K562 (cell line): ENCODE measurements around the gene ATXN1. TPM values are rescaled to one million over a fixed set of nuclear protein-coding genes. Genes with fewer than 3 reads are reported as not detected.
A peak's percentile ranks its signal among the peaks of the same experiment; 100 is the strongest.

Experiments used
- ATF2 ChIP-seq: sonication (generic); formaldehyde crosslinking; IDR thresholded peaks from 2 replicates; pipeline ENCODE4 v1.8.1; 2022; ENCODE audit warnings: missing genetic modification reagents
- CBX2 ChIP-seq: fragments of 200-600 bp; sonication (generic); IDR thresholded peaks from one replicate; pipeline ENCODE4 v1.6.1; 2012; ENCODE audit warnings: mild to moderate bottlenecking, low read length, inconsistent platforms; ENCODE audit not compliant: insufficient read depth, poor library complexity, severe bottlenecking
- CSDE1 ChIP-seq, 2 experiments: fragments of 450-650 bp; IDR thresholded peaks; 2 replicates each; pipeline ENCODE4 v1.6.1; 2016; ENCODE audit warnings: mild to moderate bottlenecking in 1 of 2
- ELF2 ChIP-seq: fragments of 250-450 bp; sonication (Bioruptor Pico); IDR thresholded peaks from 2 replicates; pipeline ENCODE4 v1.5.0; 2021; ENCODE audit warnings: mild to moderate bottlenecking
- FOXA3 ChIP-seq, 2 experiments: fragments of 450-650 bp in 1 of 2; sonication (generic) in 1 of 2; formaldehyde crosslinking; IDR thresholded peaks in 1 of 2; conservative IDR thresholded peaks in 1 of 2; 2 replicates each; pipeline versions ENCODE4 v1.4.0 to v1.8.0; 2020 to 2022; ENCODE audit warnings: mild to moderate bottlenecking in 2 of 2, missing genetic modification reagents in 1 of 2
- IRF9 ChIP-seq: fragments of 450-650 bp; IDR thresholded peaks from 2 replicates; pipeline ENCODE4 v1.6.1; 2016; ENCODE audit warnings: missing biosample characterization, missing genetic modification characterization
- JUNB ChIP-seq: fragments of 450-650 bp; formaldehyde crosslinking; conservative IDR thresholded peaks from 2 replicates; pipeline ENCODE4 v1.4.0; 2020; ENCODE audit warnings: mild to moderate bottlenecking
- RBM17 ChIP-seq: fragments of 200-400 bp; formaldehyde crosslinking; IDR thresholded peaks from 2 replicates; pipeline ENCODE4 v1.6.1; 2017; ENCODE audit warnings: low read depth, mild to moderate bottlenecking, low read length, borderline replicate concordance
- RBM22 ChIP-seq: fragments of 200-400 bp; formaldehyde crosslinking; IDR thresholded peaks from 2 replicates; pipeline ENCODE4 v1.6.1; 2018; ENCODE audit warnings: low read length, low read depth; ENCODE audit not compliant: poor library complexity, severe bottlenecking
- RUNX1 ChIP-seq: sonication (generic); IDR thresholded peaks from 2 replicates; pipeline ENCODE4 v1.6.1; 2016; ENCODE audit warnings: antibody characterized with exemption, low read depth
- TEAD1 ChIP-seq, 2 experiments: fragments of 450-650 bp in 1 of 2; sonication (generic) in 1 of 2; formaldehyde crosslinking; IDR thresholded peaks; 2 replicates each; pipeline versions ENCODE4 v1.4.0 to v1.8.0; 2020 to 2022; ENCODE audit warnings: mild to moderate bottlenecking in 2 of 2, missing genetic modification reagents in 1 of 2
- ZKSCAN8 ChIP-seq: fragments of 200-800 bp; sonication (Bioruptor generic); IDR thresholded peaks from 2 replicates; pipeline ENCODE4 v1.6.1; 2016; ENCODE audit warnings: missing genetic modification characterization, missing compliant biosample characterization
- ZNF445 ChIP-seq: fragments of 250-450 bp; sonication (Bioruptor Pico); IDR thresholded peaks from 2 replicates; pipeline ENCODE4 v1.4.0; 2020; ENCODE audit warnings: low read depth, mild to moderate bottlenecking, moderate library complexity
- polyA plus RNA-seq, 8 experiments: library from polyadenylated mRNA; depleted of rRNA in 4 of 8; stranded (reverse) in 5 of 8; unstranded in 3 of 8; fragments of >200 nt; fragmentation: Nextera tagmentation in 2 of 8; fragmentation: Illumina TruSeq in 1 of 8; extraction: Ambion mirVana in 2 of 8; extraction: Trizol in 1 of 8; gene quantifications; 2 replicates each; pipeline versions ENCODE4 v1.2.1 to v1.2.3, GENCODE V29; 2011 to 2014; ENCODE audit warnings: inconsistent platforms in 1 of 8, missing spikeins in 1 of 8
- total RNA-seq, 7 experiments: library from RNA; depleted of rRNA in 6 of 7; stranded (reverse); fragments of >200 nt in 6 of 7; fragmentation: Illumina TruSeq in 2 of 7; extraction: Trizol in 2 of 7; gene quantifications; 2 replicates each; pipeline versions ENCODE4 v1.2.1 to v1.2.3, GENCODE V29; 2011 to 2021; ENCODE audit warnings: low replicate concordance in 1 of 7

Gene ATXN1
- total and polyA plus RNA-seq, 9 of the 15 experiments (the other 6 are each of a cell fraction or from before 2014, with no cell fraction given) = under 0.01 to 1.2 (median 0.58) TPM

GRCh38 chr6:16712931-16713484 lies 48.3 kb downstream of the ATXN1 start (continued):
- no peak for TF ChIP-seq RBM17
- no peak for TF ChIP-seq TEAD1 (CRISPR knock-in tag; IDR thresholded peaks at IDR 0.05)
- no peak for TF ChIP-seq IRF9 (tag)
- peak; percentile 86 for TF ChIP-seq JUNB (CRISPR knock-in tag)
- no peak for TF ChIP-seq RUNX1
- no peak for TF ChIP-seq ZKSCAN8 (CRISPR knock-in tag)
- TF ChIP-seq ZNF445 = no peak
- no peak for TF ChIP-seq CBX2
- TF ChIP-seq ELF2 (CRISPR knock-in tag) = no peak
- TF ChIP-seq RBM22 = no peak
- TF ChIP-seq CSDE1 (IDR thresholded peaks at IDR 0.05) = no peak
- TF ChIP-seq FOXA3 (CRISPR knock-in tag; conservative IDR thresholded peaks at IDR 0.05 in 1 of 2, IDR thresholded peaks at IDR 0.05 in 1 of 2) = no peak
- no peak for TF ChIP-seq ATF2 (CRISPR knock-in tag)
